Dendritic cell treated with granulocyte-macrophage colony-stimulating factor and Interleukin-4, amounts not matched to agents 40 ng/mL and 50 ng/mL, for 4 days (primary cell): ENCODE data around the gene AGPAT4.
"Not testable (repeated sequence)": the region's sequence is repeated elsewhere in the genome, so short reads cannot be mapped to it uniquely, and the experiment has no call there.

Experiments used
- H3K27ac Mint-ChIP-seq: one replicate; pipeline ENCODE4 v1.8.0; 2022; ENCODE audit warnings: mild to moderate bottlenecking, mixed read lengths
- H3K27me3 Mint-ChIP-seq: one replicate; pipeline ENCODE4 v1.8.0; 2022; ENCODE audit warnings: mild to moderate bottlenecking, mixed read lengths
- H3K36me3 Mint-ChIP-seq: one replicate; pipeline ENCODE4 v1.8.0; 2022; ENCODE audit warnings: low read depth, mixed read lengths
- H3K4me1 Mint-ChIP-seq: one replicate; pipeline ENCODE4 v1.8.0; 2022; ENCODE audit warnings: low read depth, mixed read lengths
- H3K4me3 Mint-ChIP-seq: one replicate; pipeline ENCODE4 v1.8.0; 2022; ENCODE audit warnings: mild to moderate bottlenecking, moderate library complexity, mixed read lengths
- H3K9me3 Mint-ChIP-seq: one replicate; pipeline ENCODE4 v1.8.0; 2022; ENCODE audit warnings: mixed read lengths
- intact Hi-C: fragments of 100-400 bp; cut with micrococcal nuclease; formaldehyde crosslinking; loops from one replicate; pipeline ENCODE4 v1.15.0; 2022

AGPAT4 gene

DNA sequence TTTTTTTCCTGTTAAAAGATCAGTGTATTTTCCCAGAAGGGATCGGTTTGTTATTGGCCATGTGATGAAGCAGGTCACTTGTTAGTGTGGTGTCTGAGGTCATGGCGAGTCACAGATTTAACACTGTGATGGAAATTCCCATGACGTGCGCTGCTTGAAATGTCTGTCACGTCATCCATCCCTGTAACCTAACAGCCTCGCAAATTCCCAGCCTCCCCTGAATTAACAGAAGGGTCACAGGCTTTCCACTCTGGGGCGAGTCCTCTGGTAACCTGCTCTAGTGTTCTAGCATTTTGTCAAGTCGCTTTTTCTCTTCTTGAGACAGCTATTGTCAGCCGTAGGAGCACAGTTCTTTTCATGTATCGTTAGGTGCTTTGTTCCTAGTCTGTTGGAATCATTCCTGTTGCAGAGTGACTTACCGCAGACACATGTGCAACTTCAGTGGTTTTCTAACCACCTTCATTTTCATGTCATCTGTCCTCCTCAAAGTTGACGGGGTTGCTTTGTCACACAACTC is 145.1 kb downstream of the AGPAT4 start:
- H3K27ac Mint-ChIP-seq, result no peak overlapping the region
- H3K4me3 Mint-ChIP-seq, result no peak overlapping the region
- H3K4me1 Mint-ChIP-seq, result peaks cover 41% of the 10 kb centered on the region
- peaks cover 82% of the 10 kb centered on the region for H3K36me3 Mint-ChIP-seq
- no peaks in the 10 kb centered on the region for H3K27me3 Mint-ChIP-seq
- H3K9me3 Mint-ChIP-seq, result peaks cover 39% of the 10 kb centered on the region
- intact Hi-C loops, result no loop called here

GRCh38 chr6:161128230-161128629 is 145.6 kb downstream of the AGPAT4 start:
- intact Hi-C loops, result no loop called here
- H3K9me3 Mint-ChIP-seq, result peaks cover 44% of the 10 kb centered on the region
- H3K36me3 Mint-ChIP-seq, result peaks cover 82% of the 10 kb centered on the region
- peaks cover 41% of the 10 kb centered on the region for H3K4me1 Mint-ChIP-seq
- H3K27me3 Mint-ChIP-seq, result no peaks in the 10 kb centered on the region
- H3K27ac Mint-ChIP-seq, result peak overlapping the region; percentile 32
- no peak overlapping the region for H3K4me3 Mint-ChIP-seq

GRCh38 chr6:161127071-161127740 is 146.7 kb downstream of the AGPAT4 start:
- Mint-ChIP-seq H3K36me3 (peaks cover 87% of the 10 kb centered on the region), H3K4me1 (peaks cover 37% of the 10 kb centered on the region), H3K4me3 (no peak overlapping the region), H3K27ac (peak overlapping the region; percentile 42), H3K27me3 (no peaks in the 10 kb centered on the region), H3K9me3 (peaks cover 54% of the 10 kb centered on the region)
- intact Hi-C loops, result no loop called here

- peaks cover 26% of the 10 kb centered on the region for H3K4me1 Mint-ChIP-seq
- H3K27me3 Mint-ChIP-seq, result no peaks in the 10 kb centered on the region
- no peak overlapping the region for H3K27ac Mint-ChIP-seq
- H3K36me3 Mint-ChIP-seq, result peaks cover 97% of the 10 kb centered on the region
- peaks cover 58% of the 10 kb centered on the region for H3K9me3 Mint-ChIP-seq
- no peak overlapping the region for H3K4me3 Mint-ChIP-seq
- intact Hi-C loops, result no loop called here
Observed at GRCh38 chr6:161125591-161125990, 148.3 kb downstream of the AGPAT4 start.

DNA sequence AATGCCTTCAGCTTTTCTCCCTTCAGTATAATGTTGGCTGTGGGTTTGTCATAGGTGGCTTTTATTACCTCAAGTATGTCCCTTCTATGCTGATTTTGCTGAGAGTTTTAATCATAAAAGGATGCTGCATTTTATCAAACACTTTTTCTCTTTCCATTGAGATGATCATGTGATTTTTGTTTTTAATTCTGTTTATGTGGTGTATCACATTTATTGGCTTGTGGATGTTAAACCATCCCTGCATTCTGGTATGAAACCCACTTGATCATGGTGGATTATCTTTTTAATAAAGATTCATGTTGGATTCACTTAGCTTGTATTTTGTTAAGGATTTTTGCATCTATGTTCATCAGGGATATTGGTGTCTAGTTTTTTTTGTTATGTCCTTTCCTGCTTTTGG is 150.5 kb downstream of the AGPAT4 start:
- Mint-ChIP-seq H3K36me3 (peaks cover 96% of the 10 kb centered on the region), H3K4me1 (peaks cover 22% of the 10 kb centered on the region), H3K9me3 (peaks cover 67% of the 10 kb centered on the region)
- intact Hi-C loops, H3K27me3 Mint-ChIP-seq, H3K27ac Mint-ChIP-seq, H3K4me3 Mint-ChIP-seq: not testable (repeated sequence)

GRCh38 chr6:161117942-161118341 is 155.9 kb downstream of the AGPAT4 start:
- H3K4me3 Mint-ChIP-seq, result no peak overlapping the region
- peak overlapping the region; percentile 92 for H3K27ac Mint-ChIP-seq
- H3K27me3 Mint-ChIP-seq, result no peaks in the 10 kb centered on the region
- H3K9me3 Mint-ChIP-seq, result peaks cover 20% of the 10 kb centered on the region
- intact Hi-C loops, result loop anchor here (2.0 kb wide), 1 partner anchor 157 kb away; the partner anchor contains the start of gene AGPAT4
- peaks cover 75% of the 10 kb centered on the region for H3K36me3 Mint-ChIP-seq
- peaks cover 56% of the 10 kb centered on the region for H3K4me1 Mint-ChIP-seq

GRCh38 chr6:161117308-161117707 is 156.6 kb downstream of the AGPAT4 start:
- H3K27me3 Mint-ChIP-seq, result no peaks in the 10 kb centered on the region
- H3K36me3 Mint-ChIP-seq, result peaks cover 75% of the 10 kb centered on the region
- H3K4me1 Mint-ChIP-seq, result peaks cover 62% of the 10 kb centered on the region
- H3K27ac Mint-ChIP-seq, result peak overlapping the region; percentile 92
- peaks cover 14% of the 10 kb centered on the region for H3K9me3 Mint-ChIP-seq
- peak overlapping the region; percentile 20 for H3K4me3 Mint-ChIP-seq
- intact Hi-C loops, result loop anchor here (2.0 kb wide), 1 partner anchor 157 kb away; the partner anchor contains the start of gene AGPAT4

GRCh38 chr6:161116554-161116953 is 157.3 kb downstream of the AGPAT4 start:
- peaks cover 68% of the 10 kb centered on the region for H3K36me3 Mint-ChIP-seq
- H3K27ac Mint-ChIP-seq, result peak overlapping the region; percentile 92
- intact Hi-C loops, result loop anchor here (2.0 kb wide), 1 partner anchor 158 kb away; the partner anchor contains the start of gene AGPAT4
- H3K27me3 Mint-ChIP-seq, result no peaks in the 10 kb centered on the region
- H3K4me1 Mint-ChIP-seq, result peaks cover 67% of the 10 kb centered on the region
- peaks cover 10% of the 10 kb centered on the region for H3K9me3 Mint-ChIP-seq
- H3K4me3 Mint-ChIP-seq, result no peak overlapping the region

GRCh38 chr6:161115468-161115867 is 158.4 kb downstream of the AGPAT4 start:
- peaks cover 8% of the 10 kb centered on the region for H3K9me3 Mint-ChIP-seq
- peaks cover 71% of the 10 kb centered on the region for H3K4me1 Mint-ChIP-seq
- H3K27me3 Mint-ChIP-seq, result no peaks in the 10 kb centered on the region
- peaks cover 64% of the 10 kb centered on the region for H3K36me3 Mint-ChIP-seq
- H3K4me3 Mint-ChIP-seq, result peak overlapping the region; percentile 56
- H3K27ac Mint-ChIP-seq, result peak overlapping the region; percentile 92
- intact Hi-C loops, result no loop called here

DNA sequence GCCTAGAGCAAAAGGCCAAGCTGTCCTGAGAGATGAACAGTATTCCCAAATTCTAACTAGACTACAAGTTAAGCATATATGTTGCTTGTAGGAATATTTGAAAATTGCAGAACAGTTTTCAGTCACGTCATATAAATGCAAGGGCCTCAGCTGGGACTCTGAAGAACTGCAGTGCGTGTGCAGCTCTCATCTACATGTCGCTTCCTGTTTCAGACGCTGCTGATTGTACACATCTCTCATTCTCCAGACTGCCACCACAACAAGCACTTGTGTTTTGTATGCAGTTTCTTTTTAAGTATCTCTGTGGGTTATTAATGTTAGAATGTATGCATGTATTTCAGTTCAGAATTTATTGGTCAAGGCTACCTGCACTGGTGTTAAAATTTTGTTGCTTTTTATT is 162.6 kb downstream of the AGPAT4 start:
- Mint-ChIP-seq H3K36me3 (peaks cover 68% of the 10 kb centered on the region), H3K4me3 (peak overlapping the region; percentile 68)
- intact Hi-C loops, result loop anchor here (5.0 kb wide), 1 partner anchor 1071 kb away; no protein-coding TSS in a partner anchor

GRCh38 chr6:161110028-161110779 is 163.7 kb downstream of the AGPAT4 start:
- peaks cover 68% of the 10 kb centered on the region for H3K36me3 Mint-ChIP-seq
- intact Hi-C loops, result loop anchor here (5.0 kb wide), 1 partner anchor 1072 kb away; no protein-coding TSS in a partner anchor
- H3K27ac Mint-ChIP-seq, result peak overlapping the region; percentile 95
- peaks cover 75% of the 10 kb centered on the region for H3K4me1 Mint-ChIP-seq
- H3K27me3 Mint-ChIP-seq, result no peaks in the 10 kb centered on the region
- H3K9me3 Mint-ChIP-seq, result no peaks in the 10 kb centered on the region
- H3K4me3 Mint-ChIP-seq, result no peak overlapping the region

More for the DNA sequence above, 162.6 kb downstream of the AGPAT4 start:
- Mint-ChIP-seq H3K27me3 (no peaks in the 10 kb centered on the region), H3K4me1 (peaks cover 79% of the 10 kb centered on the region), H3K27ac (peak overlapping the region; percentile 95), H3K9me3 (no peaks in the 10 kb centered on the region)

GRCh38 chr6:161109366-161109765 is 164.5 kb downstream of the AGPAT4 start:
- no peak overlapping the region for H3K4me3 Mint-ChIP-seq
- peaks cover 74% of the 10 kb centered on the region for H3K36me3 Mint-ChIP-seq
- intact Hi-C loops, result loop anchor here (5.0 kb wide), 1 partner anchor 118 kb away; no protein-coding TSS in a partner anchor
- no peaks in the 10 kb centered on the region for H3K9me3 Mint-ChIP-seq
- H3K27ac Mint-ChIP-seq, result peak overlapping the region; percentile 90
- H3K4me1 Mint-ChIP-seq, result peaks cover 77% of the 10 kb centered on the region
- H3K27me3 Mint-ChIP-seq, result no peaks in the 10 kb centered on the region

DNA sequence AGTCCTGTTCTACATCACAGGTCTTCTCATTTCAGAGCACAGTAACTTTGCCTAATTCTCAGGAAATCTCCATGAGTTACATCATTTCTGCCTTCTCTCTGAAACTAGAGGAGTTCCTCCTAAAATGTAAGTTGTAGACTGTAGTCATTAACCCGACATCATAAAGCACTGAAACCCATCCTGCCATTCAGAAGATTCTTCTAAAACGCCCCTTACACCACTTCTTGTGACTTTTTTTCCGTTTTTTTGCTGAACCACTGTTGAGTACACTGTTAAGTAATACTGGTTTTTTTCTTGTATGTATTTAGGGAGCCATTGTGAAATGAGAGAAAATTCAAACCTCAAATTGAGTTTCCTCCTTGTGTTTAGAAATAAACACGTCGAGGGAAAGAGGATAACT is 164.9 kb downstream of the AGPAT4 start:
- Mint-ChIP-seq H3K27me3 (no peaks in the 10 kb centered on the region), H3K36me3 (peaks cover 79% of the 10 kb centered on the region), H3K4me1 (peaks cover 77% of the 10 kb centered on the region), H3K27ac (peak overlapping the region; percentile 90), H3K9me3 (no peaks in the 10 kb centered on the region), H3K4me3 (peak overlapping the region; percentile 6)
- intact Hi-C loops, result loop anchor here (5.0 kb wide), 1 partner anchor 118 kb away; no protein-coding TSS in a partner anchor
